ENCODE data around the gene FKBP1A.

Gene FKBP1A

DNA sequence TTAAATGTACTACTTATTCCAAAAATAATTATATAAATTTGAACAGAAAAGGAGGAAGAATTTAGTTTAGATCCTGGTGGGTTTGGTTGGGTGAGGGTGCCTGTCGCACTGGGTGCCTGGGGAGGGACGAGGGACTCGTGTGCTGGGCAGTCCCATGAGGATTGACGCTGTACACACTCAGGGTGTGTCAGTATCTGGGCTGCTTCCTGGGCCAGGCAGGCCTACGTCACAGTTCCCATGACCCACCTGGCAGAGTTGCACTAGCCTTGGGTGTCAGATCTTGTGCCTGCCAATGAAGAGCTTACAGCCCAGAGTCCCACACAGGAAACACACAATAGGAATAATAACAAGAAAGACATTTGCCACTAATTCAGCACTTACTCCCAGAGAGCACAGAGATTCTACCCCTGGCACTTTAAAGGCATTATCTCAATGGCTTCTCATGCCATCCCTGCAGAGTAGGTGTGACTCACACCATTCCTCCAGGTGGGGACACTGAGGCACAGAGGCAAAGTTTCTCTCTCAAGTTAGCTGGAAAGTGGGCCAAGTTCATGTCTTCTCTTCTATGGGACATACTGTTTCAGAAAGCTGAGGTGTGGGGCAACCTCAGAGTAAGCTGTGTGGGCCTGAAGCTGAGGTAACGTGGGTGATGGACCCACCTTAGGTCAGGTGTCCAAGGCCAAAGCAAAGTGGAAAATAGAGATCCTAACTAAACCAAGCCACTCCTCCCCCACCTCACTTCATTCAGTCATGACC lies 62.6 kb downstream of the FKBP1A start:
- DNase-seq, result no peak

DNA sequence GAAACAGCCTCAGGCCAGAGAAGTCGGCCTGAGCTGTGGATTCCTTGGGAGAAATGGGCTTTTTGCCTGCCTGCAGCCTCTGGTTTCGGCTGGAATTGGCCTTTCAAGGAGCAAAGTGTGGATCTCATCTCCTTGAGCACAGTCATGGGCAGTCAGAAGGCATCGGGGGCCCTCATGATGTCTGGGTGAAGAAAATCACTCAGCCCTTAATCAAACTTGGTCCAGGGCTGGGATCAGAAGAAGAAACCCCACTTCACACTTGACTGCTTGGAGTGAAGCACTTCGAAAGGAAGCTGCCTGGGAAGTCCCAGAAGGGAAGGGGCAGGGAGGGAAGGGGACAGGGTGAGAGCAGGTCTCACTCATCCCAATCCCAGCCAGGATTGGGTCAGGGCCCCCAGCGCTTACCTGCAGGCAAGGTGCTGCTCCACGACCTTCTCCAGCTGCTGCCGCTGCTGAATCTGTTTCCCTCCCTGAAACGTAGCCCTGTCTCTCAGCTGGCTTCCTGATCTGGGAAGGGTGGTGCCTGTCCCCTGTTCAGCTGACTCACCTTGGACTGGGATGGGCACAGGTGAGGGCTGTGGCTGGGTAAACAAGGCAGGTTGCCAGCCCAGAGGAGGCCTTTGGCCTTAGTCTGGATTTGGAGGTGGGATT lies 64.0 kb downstream of the FKBP1A start, which contains the start of gene SDCBP2:
Gene SDCBP2, minus strand, starts transcription at position 460 of the 651 bp plus-strand sequence. CDS start 8,723 bp downstream, outside the sequence.
- no peak for DNase-seq

- DNase-seq, result no peak
Measured at GRCh38 chr20:1327827-1328679, 64.8 kb downstream of the FKBP1A start.

- DNase-seq, result no peak
Measured at GRCh38 chr20:1327241-1327653, 65.6 kb downstream of the FKBP1A start.

DNA sequence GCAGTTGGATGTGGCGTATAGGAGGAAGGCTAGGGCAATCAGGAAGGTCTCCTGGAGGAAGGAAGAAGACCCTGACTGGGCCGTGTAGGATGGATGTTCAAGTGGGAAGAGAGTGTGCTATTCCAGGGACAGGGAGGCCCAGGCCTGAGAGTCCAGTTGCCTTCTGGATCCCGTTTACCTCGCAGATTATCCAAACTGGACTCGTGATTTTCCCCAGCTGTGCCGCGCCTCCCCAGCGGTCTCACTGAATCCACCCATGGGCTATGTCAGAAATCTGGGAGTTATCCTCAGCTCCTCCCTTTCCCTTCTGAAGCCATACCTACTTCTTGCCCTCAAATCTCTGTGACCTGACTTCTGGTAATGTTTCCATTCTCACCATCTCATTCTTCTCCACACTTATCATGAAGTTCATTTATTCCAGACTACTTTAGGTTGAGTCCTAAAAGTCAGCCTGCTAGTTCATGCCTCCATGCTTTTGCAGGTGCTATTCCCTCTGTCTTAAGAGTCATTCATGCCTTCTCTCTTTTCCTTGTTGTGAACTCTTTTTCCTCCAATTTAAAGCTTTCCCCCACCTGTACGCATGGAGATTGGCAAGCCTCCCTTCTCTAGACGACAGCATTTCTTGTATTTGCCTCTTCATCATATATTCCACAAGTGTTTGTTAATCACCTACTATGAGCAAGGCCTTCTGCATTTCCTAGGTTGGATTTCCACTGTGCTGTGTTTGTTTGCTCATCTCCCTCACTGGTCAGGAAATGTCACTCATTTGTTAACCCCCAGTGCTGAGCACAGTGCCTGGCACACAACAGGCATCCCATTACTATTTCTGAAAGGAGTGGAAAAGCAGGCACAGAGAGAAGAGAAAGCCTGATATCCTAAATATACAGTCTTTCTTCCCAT lies 66.6 kb downstream of the FKBP1A start:
- no peak for DNase-seq

- DNase-seq, result peak; percentile 90
Measured at GRCh38 chr20:1325173-1326030, 67.5 kb downstream of the FKBP1A start.

DNA sequence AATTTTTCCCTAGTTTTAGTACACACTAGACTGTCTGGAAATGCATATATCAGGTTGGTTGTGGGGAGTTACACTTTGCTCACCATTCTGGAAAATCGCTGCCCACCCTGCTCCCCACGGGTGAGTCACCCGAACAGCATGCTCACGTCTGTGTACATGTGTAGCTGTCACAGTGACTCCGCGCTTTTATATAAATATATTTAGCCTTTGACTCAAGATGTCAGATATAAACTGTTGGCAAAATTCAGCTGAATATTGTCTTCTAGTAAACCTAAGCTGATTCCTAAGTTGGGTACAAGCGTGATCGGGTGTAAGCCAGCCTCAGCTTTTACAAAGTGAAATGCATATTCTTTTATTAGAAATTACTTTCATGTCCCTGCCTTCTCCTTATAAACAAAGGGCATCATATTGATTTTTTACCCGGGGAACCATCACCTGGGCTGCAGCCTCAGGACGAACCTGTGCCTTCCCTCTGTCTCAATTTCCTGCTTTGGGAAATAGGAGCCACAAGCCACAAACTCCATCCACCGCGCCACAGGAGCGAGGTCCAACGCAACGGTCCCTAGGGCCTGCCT lies 68.2 kb downstream of the FKBP1A start:
- no peak for DNase-seq

- no peak for DNase-seq
Measured at GRCh38 chr20:1323830-1324597, 68.8 kb downstream of the FKBP1A start.

GRCh38 chr20:1323256-1323655 lies 69.6 kb downstream of the FKBP1A start:
- no peak for DNase-seq

DNA sequence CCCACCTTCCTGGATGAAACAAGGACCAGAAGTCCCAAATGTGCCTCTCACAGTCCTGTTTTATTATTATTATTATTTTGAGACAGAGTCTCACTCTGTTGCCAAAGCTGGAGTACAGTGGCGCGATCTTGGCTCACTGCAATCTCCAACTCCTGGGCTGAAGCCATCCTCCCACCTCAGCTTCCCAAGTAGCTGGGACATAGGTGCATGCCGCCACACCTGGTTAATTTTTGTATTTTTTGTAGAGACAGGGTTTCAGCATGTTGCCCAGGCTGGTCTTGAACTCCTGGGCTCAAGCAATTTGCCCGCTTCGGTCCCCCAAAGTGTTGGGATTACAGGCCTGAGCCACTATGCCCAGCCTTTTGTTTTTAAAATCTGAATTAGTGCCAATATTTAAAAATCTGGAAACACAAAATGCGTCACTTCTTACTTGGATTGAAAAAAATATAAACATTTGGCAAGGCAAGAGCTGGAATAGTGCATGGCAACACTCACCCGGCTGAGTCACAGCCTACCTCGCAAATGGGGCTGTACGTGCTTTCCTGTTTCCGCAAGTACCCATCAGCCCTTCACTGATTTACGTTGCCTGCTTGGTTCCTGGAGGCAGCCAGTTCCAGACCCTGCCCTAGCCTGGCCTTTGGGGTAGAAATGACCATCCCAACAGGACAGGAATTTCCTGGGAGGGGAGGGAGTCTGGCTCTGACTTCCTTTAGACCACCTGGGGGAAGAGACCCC lies 70.2 kb downstream of the FKBP1A start:
- DNase-seq, result no peak

DNA sequence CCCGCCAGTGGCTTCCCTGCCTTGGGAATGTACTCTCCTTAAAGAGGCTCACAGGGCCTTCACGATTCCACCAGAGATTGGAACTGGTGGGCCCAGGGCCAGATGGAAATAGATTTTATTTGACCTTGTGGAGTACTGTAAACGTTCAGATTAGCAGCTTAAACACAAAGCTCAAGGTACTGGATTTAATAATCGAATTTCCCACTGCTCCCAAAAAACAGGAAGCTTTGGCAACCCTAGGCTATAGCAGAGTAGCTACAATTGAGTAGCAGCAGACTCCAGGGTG lies 71.3 kb downstream of the FKBP1A start:
- no peak for DNase-seq

- no peak for DNase-seq
Measured at GRCh38 chr20:1320902-1321653, 71.8 kb downstream of the FKBP1A start.

- no peak for DNase-seq
Measured at GRCh38 chr20:1320016-1320415, 72.8 kb downstream of the FKBP1A start.

GRCh38 chr20:1319462-1319861 lies 73.4 kb downstream of the FKBP1A start:
- no peak for DNase-seq

DNA sequence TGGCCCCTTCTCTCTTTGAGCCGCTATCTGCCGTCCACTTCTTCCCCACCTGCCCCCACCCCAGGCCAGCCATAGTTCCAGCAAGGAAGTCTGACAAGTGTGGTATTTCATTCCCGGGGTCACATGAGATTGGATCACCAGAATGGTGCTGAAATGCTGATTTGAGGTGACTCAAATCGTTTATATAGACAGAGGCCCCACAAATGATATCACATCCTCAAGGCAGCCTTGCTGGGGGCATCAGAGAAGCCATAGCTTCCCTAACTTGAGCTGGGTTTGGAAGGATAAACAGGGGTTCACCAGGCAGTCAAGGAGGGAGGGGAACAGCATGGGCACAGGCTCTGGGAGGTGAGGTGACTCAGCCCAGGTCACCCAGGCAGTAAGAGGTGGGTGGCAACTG lies 73.8 kb downstream of the FKBP1A start:
- no peak for DNase-seq
